Right lobe of liver (tissue), 6 donors: ENCODE measurements around the gene SYTL3. TPM values are rescaled to one million over a fixed set of nuclear protein-coding genes. Genes with fewer than 3 reads are reported as not detected.
A peak's percentile ranks its signal among the peaks of the same experiment; 100 is the strongest.

Experiments used
- ATAC-seq, 4 donors: fragments of 200-7000 bp; cut with Tn5 transposase; one replicate each; pipeline ENCODE4 v1.9.1; 2020; ENCODE audit warnings: mild to moderate bottlenecking in 4 of 4, moderate library complexity in 4 of 4
- DNase-seq, 3 donors: peaks; one replicate each; pipeline ENCODE4 v3.0.0-alpha.2; 2020
- H3K27ac ChIP-seq, 3 donors: fragments of 200-600 bp; one replicate each; pipeline ENCODE4 v1.8.0; 2022
- H3K27me3 ChIP-seq, 2 donors: fragments of 200-600 bp; one replicate each; pipeline ENCODE4 v1.8.0; 2022
- H3K36me3 ChIP-seq, 4 donors: fragments of 200-600 bp; sonication (generic) in 1 of 4; one replicate each; pipeline versions ENCODE4 v1.5.1 to v1.8.0; 2017 to 2022; ENCODE audit warnings: control low read depth in 1 of 4
- H3K4me1 ChIP-seq, 4 donors: fragments of 200-600 bp; sonication (generic) in 1 of 4; one replicate each; pipeline versions ENCODE4 v1.5.1 to v1.8.0; 2017 to 2022; ENCODE audit warnings: control low read depth in 1 of 4
- H3K4me3 ChIP-seq, 3 donors: fragments of 200-600 bp; one replicate each; pipeline ENCODE4 v1.8.0; 2022
- H3K9me3 ChIP-seq, 4 donors: fragments of 200-600 bp; sonication (generic) in 1 of 4; one replicate each; pipeline versions ENCODE4 v1.5.1 to v1.8.0; 2017 to 2022; ENCODE audit warnings: control low read depth in 1 of 4
- POLR2A ChIP-seq: fragments of 450-650 bp; IDR thresholded peaks from one replicate; pipeline ENCODE4 v1.6.1; 2017; ENCODE audit warnings: antibody characterized with exemption, mild to moderate bottlenecking
- WGBS: methylation state at CpG from one replicate; pipeline ENCODE4 v1.1.6; 2018; ENCODE audit warnings: low coverage, low lambda C conversion rate; ENCODE audit not compliant: insufficient coverage; ENCODE audit errors: missing lambda C conversion rate; 5-methylcytosine and 5-hydroxymethylcytosine counted together
- intact Hi-C, 2 donors: fragments of 100-400 bp; cut with DNase I; formaldehyde crosslinking; loops; one replicate each; pipeline versions ENCODE4 v1.11.2 to v1.14.1; 2022
- total RNA-seq, 6 experiments: library from RNA; depleted of rRNA in 2 of 6; stranded (reverse); fragments of >200 nt in 2 of 6; fragmentation: NEBNext Ultra II Directional in 3 of 6; extraction: Animal tissue kit (Norgen Biotek cat#: 25700) in 3 of 6; gene quantifications; one replicate each; pipeline versions ENCODE4 v1.1.0 to v1.2.4, GENCODE V29; 2016 to 2023
- TF ChIP-seq, protein P1 (sequence below), 4 donors: fragments of 200-600 bp in 3 of 4; fragments of 450-650 bp in 1 of 4; IDR thresholded peaks; one replicate each; pipeline versions ENCODE4 v1.5.1 to v1.8.0; 2016 to 2022; ENCODE audit warnings: antibody characterized with exemption in 4 of 4, mild to moderate bottlenecking in 2 of 4
- donor health status: DM: no; HTN: yes; CAD: no.
- donor health status: DM: no; HTN: no; CAD: no.
- donor health status: DM: no; HTN: no; CAD: no.
- donor health status: DM: no; HTN: yes; CAD: no.
- donor health status: DM: no; HTN: yes; CAD: no.

Gene SYTL3
- total RNA-seq, 6 experiments from 2014 or later = 0.66 to 1.7 (median 1.0) TPM

DNA sequence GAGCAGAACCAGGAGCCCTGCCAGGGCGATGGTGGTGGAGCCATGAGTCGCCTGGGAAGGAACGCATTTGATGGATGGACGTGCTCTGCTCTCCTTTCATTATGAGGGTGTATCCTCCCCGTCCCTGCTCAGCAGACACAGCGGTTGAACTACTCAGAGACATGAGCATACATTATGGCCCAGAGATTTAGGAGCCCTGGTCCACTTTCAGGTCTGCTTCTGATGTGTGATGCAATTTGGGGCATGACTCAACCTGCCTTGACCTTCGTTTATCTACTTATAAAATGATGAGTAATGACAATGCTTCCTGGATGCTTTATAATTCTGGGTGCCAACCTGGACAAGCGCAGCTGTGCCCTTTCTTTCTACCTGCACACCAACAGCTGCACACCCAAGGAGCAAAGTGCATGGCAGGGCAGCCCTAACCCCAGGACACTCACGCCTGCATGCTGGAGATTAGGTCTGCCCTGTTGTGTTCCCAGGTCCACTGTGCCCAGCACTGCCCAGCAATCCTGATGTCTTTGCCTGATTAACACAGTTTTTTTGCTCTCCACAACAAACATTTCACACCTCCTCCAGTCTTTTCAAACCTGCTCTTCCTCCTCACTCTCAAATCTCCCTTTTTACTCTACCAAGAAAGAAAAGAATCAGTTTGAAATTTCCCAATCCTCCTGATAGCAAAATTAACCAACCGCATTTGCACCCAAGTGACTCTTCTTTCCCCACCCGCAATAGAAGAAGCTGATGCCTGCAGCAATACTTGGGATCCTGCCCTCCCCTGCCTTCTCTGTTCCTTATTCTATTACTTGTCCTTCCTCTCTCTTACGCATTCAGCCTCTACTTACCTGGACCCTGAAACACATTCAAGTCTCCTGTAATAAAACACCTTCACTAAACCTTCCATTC is 88.1 kb downstream of the SYTL3 start:
- peak; percentile 92 to 98 (median 98) for ATAC-seq

DNA sequence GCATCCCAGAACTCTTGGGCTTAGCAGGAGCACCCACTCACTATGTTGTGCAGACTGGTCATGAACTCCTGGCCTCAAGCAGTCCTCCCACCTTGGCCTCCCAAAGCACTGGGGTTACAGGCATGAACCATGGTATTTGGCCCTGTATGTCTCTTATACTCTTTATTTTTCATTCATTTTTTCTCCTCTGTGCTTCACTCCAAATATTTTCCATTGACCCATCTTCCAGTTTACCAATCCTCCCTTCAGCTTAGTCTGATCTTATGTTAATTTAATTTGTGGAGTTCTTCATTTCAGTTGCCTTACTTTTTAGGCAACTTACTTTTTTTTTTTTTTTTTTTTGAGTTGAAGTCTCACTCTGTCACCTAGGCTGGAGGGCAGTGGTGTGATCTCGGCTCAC is 89.8 kb downstream of the SYTL3 start:
- 83% methylated on average over 1 of the region's 1 CpG for WGBS
- Histone ChIP-seq H3K27me3 (no peaks in the 10 kb centered on the region), H3K27ac (no peak overlapping the region), H3K9me3 (no peaks in the 10 kb centered on the region), H3K4me1 (peaks cover 0 to 15% (median 2%) of the 10 kb centered on the region in 4 donors), H3K4me3 (no peak overlapping the region), H3K36me3 (no peaks in the 10 kb centered on the region)
- ATAC-seq = no peak
- no peak for TF ChIP-seq POLR2A
- TF ChIP-seq, protein P1, sequence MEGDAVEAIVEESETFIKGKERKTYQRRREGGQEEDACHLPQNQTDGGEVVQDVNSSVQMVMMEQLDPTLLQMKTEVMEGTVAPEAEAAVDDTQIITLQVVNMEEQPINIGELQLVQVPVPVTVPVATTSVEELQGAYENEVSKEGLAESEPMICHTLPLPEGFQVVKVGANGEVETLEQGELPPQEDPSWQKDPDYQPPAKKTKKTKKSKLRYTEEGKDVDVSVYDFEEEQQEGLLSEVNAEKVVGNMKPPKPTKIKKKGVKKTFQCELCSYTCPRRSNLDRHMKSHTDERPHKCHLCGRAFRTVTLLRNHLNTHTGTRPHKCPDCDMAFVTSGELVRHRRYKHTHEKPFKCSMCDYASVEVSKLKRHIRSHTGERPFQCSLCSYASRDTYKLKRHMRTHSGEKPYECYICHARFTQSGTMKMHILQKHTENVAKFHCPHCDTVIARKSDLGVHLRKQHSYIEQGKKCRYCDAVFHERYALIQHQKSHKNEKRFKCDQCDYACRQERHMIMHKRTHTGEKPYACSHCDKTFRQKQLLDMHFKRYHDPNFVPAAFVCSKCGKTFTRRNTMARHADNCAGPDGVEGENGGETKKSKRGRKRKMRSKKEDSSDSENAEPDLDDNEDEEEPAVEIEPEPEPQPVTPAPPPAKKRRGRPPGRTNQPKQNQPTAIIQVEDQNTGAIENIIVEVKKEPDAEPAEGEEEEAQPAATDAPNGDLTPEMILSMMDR (IDR thresholded peaks at IDR 0.05) = no peak
- intact Hi-C loops = no loop called here
- no peak for DNase-seq

More for the DNA sequence above, 88.1 kb downstream of the SYTL3 start:
- 56% methylated on average over 9 of the region's 12 CpGs for WGBS
- no peaks in the 10 kb centered on the region for H3K9me3 ChIP-seq
- no peaks in the 10 kb centered on the region for H3K27me3 ChIP-seq
- H3K4me1 ChIP-seq = peaks cover 0 to 15% (median 2%) of the 10 kb centered on the region in 4 donors
- no peak for TF ChIP-seq POLR2A
- TF ChIP-seq, protein P1 (IDR thresholded peaks at IDR 0.05) = no peak
- H3K36me3 ChIP-seq = no peaks in the 10 kb centered on the region
- intact Hi-C loops = no loop called here
- H3K27ac ChIP-seq = peak overlapping the region in 1 of 3 donors; percentile 68
- peak; percentile 68 to 83 (median 78) for DNase-seq
- H3K4me3 ChIP-seq = no peak overlapping the region

DNA sequence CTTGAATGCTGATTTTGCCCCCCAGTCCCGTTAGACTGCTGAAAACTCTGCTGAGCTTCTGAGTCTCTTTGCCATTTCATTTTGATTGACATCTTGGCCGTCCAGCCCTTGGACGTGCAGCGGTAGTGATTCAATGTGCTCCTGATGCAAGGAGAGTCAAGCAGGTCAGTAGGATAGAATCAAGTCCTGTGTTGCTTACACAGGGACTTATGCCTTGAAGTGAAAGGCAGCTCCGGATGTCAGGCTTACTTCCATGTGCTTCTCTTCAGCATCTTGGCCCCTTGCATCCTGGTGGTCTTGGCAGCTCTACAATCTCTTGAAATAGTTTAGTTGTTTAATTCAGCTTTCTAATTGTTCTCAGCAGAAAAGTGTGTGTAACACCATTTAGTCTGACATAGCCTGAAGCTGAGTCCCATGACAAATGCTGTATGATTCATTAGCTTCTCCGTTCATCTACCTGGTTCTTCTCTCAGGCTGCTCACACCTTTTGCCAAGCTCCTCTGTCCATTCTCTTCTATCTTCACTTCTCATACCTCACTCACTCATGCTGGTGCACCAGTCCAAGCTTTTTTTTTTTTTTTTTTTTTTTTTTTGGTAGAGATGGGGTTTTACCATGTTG is 93.3 kb downstream of the SYTL3 start:
- ATAC-seq (no peak), DNase-seq (no peak)
- Histone ChIP-seq H3K4me3 (no peak overlapping the region), H3K4me1 (peaks cover 0 to 6% (median 1%) of the 10 kb centered on the region in 4 donors), H3K9me3 (no peaks in the 10 kb centered on the region), H3K36me3 (no peaks in the 10 kb centered on the region), H3K27me3 (no peaks in the 10 kb centered on the region), H3K27ac (no peak overlapping the region)
- WGBS = 64% methylated on average over 3 of the region's 6 CpGs
- intact Hi-C loops = no loop called here
- TF ChIP-seq, protein P1 (IDR thresholded peaks at IDR 0.05) = no peak
- TF ChIP-seq POLR2A = no peak

DNA sequence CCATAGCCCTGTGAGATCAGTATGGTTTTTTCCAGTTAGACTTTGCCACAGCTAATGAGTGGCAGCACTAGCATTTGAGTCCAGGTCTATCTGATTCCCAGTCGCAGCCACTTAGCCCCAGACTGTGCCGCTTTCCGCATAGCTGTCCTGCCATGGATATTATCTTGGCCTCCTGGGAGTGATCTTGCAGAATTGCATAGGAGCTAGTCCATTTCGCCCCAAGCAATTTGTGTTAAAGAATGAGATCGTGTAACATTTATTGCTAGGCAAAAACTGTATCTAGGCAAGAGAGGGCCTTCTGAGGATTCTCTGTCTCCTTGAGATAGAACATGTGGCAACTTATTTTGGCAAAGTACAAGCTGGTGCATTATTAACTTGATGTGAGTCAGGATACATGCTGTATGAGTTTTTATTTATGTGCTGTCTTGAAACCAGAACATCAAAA is 95.2 kb downstream of the SYTL3 start:
- TF ChIP-seq, protein P1 (IDR thresholded peaks at IDR 0.05) = no peak
- TF ChIP-seq POLR2A = no peak
- no peaks in the 10 kb centered on the region for H3K36me3 ChIP-seq
- 95% methylated on average over 3 of the region's 5 CpGs for WGBS
- no peak overlapping the region for H3K4me3 ChIP-seq
- no peaks in the 10 kb centered on the region for H3K4me1 ChIP-seq
- no peak overlapping the region for H3K27ac ChIP-seq
- no peak for ATAC-seq
- H3K9me3 ChIP-seq = no peaks in the 10 kb centered on the region
- intact Hi-C loops = no loop called here
- no peaks in the 10 kb centered on the region for H3K27me3 ChIP-seq
- no peak for DNase-seq
